B cell (primary cell): ENCODE data around the gene ZNF786. TPM values are rescaled to one million over a fixed set of nuclear protein-coding genes. Genes with fewer than 3 reads are reported as not detected.

Experiments used
- ATAC-seq: fragments of 200-7000 bp; cut with Tn5 transposase; one replicate; pipeline ENCODE4 v1.10.0; 2021; ENCODE audit warnings: low read depth, mild to moderate bottlenecking, moderate number of reproducible peaks, moderate library complexity
- CTCF ChIA-PET: fragments of 350-600 bp; sonication (Branson Sonifier 250); formaldehyde crosslinking; loops from one replicate; lab custom pipeline; 2021; ENCODE audit warnings: antibody characterized with exemption, inconsistent platforms; lab: Charles Lee
- POLR2A ChIA-PET: fragments of 350-600 bp; sonication (Branson Sonifier 250); formaldehyde crosslinking; loops from one replicate; lab custom pipeline; 2021; ENCODE audit warnings: antibody characterized with exemption; lab: Charles Lee
- DNase-seq: peaks from one replicate; pipeline ENCODE4 v3.0.0; 2013
- H2AFZ ChIP-seq: 2 replicates; pipeline ENCODE4 v1.6.1; 2012; ENCODE audit warnings: mild to moderate bottlenecking, low read depth, low read length; ENCODE audit not compliant: insufficient read depth, poor library complexity, severe bottlenecking
- H3K27ac ChIP-seq, 2 donors: 1 replicate in 1 of 2; 2 replicates in 1 of 2; pipeline ENCODE4 v1.5.1; 2012 to 2013; ENCODE audit warnings: low read length in 2 of 2, mild to moderate bottlenecking in 2 of 2, moderate library complexity in 1 of 2
- H3K27me3 ChIP-seq, 4 experiments: fragments of 200-600 bp in 1 of 4; sonication (generic) in 1 of 4; replicated peaks in 1 of 4; 1 replicate in 2 of 4; 2 replicates in 2 of 4; pipeline versions ENCODE4 v1.6.1 to v1.7.0; 2013 to 2016; ENCODE audit warnings: low read length in 3 of 4, mild to moderate bottlenecking in 2 of 4, mixed read lengths in 1 of 4, moderate library complexity in 1 of 4; ENCODE audit not compliant: insufficient read depth in 4 of 4, control insufficient read depth in 3 of 4; ENCODE audit errors: control extremely low read depth in 1 of 4
- H3K36me3 ChIP-seq, 2 experiments: replicated peaks in 1 of 2; 1 replicate in 1 of 2; 2 replicates in 1 of 2; pipeline versions ENCODE4 v1.6.1 to v1.7.1; 2013; ENCODE audit warnings: low read length in 1 of 2; ENCODE audit not compliant: insufficient read depth in 2 of 2, control insufficient read depth in 1 of 2; ENCODE audit errors: control extremely low read depth in 1 of 2, extremely low read depth in 1 of 2
- H3K4me1 ChIP-seq, 2 donors: fragments of 200-600 bp in 1 of 2; sonication (generic) in 1 of 2; 1 replicate in 1 of 2; 2 replicates in 1 of 2; pipeline versions ENCODE4 v1.5.1 to v1.6.1; 2013 to 2017; ENCODE audit warnings: low read length in 2 of 2; ENCODE audit not compliant: control insufficient read depth in 2 of 2, insufficient read depth in 2 of 2
- H3K4me2 ChIP-seq: replicated peaks from 2 replicates; pipeline ENCODE3; 2012; ENCODE audit warnings: mild to moderate bottlenecking, low read depth, low read length; ENCODE audit not compliant: poor library complexity, severe bottlenecking
- H3K4me3 ChIP-seq, 5 experiments: fragments of 200-600 bp in 1 of 5; sonication (generic) in 1 of 5; 1 replicate in 3 of 5; 2 replicates in 2 of 5; pipeline versions ENCODE4 v1.5.1 to v1.7.0; 2011 to 2016; ENCODE audit warnings: low read length in 4 of 5, mild to moderate bottlenecking in 4 of 5, low read depth in 2 of 5, control low read depth in 1 of 5, moderate library complexity in 1 of 5; ENCODE audit not compliant: insufficient read depth in 1 of 5; ENCODE audit errors: control extremely low read depth in 1 of 5, extremely low read depth in 1 of 5
- H3K79me2 ChIP-seq: fragments of 200-600 bp; sonication (generic); one replicate; pipeline ENCODE4 v1.6.0; 2016; ENCODE audit warnings: low read length; ENCODE audit not compliant: control insufficient read depth, insufficient read depth
- H3K9ac ChIP-seq: fragments of 200-600 bp; sonication (generic); 2 replicates; pipeline ENCODE4 v1.6.1; 2017; ENCODE audit warnings: mild to moderate bottlenecking, low read length, moderate library complexity
- H3K9me3 ChIP-seq, 3 donors: one replicate each; pipeline versions ENCODE4 v1.6.1 to v1.7.1; 2013; ENCODE audit warnings: low read length in 2 of 3; ENCODE audit not compliant: control insufficient read depth in 2 of 3, insufficient read depth in 1 of 3; ENCODE audit errors: control extremely low read depth in 1 of 3
- H4K20me1 ChIP-seq: 2 replicates; pipeline ENCODE4 v1.6.0; 2012; ENCODE audit warnings: mild to moderate bottlenecking, low read length; ENCODE audit not compliant: insufficient read depth, control insufficient read depth, poor library complexity, severe bottlenecking
- H3K27ac Mint-ChIP-seq: one replicate; pipeline ENCODE4 v1.8.0; 2021; ENCODE audit warnings: mixed read lengths
- H3K27me3 Mint-ChIP-seq: one replicate; pipeline ENCODE4 v1.8.0; 2021; ENCODE audit warnings: mixed read lengths
- H3K4me1 Mint-ChIP-seq: one replicate; pipeline ENCODE4 v1.8.0; 2021; ENCODE audit warnings: mixed read lengths
- H3K4me3 Mint-ChIP-seq: one replicate; pipeline ENCODE4 v1.8.0; 2021; ENCODE audit warnings: mixed read lengths
- H3K9me3 Mint-ChIP-seq: one replicate; pipeline ENCODE4 v1.8.0; 2022; ENCODE audit warnings: mixed read lengths; ENCODE audit not compliant: insufficient read depth
- EZH2 ChIP-seq: IDR thresholded peaks from 2 replicates; pipeline ENCODE4 v1.6.1; 2012; ENCODE audit warnings: borderline replicate concordance, low read depth, mild to moderate bottlenecking, moderate library complexity, low read length; ENCODE audit not compliant: insufficient read depth, poor library complexity, severe bottlenecking
- WGBS: methylation state at CpG from one replicate; pipeline ENCODE4 v1.1.5; 2013; ENCODE audit warnings: missing lambda C conversion rate; ENCODE audit not compliant: insufficient coverage; 5-methylcytosine and 5-hydroxymethylcytosine counted together
- intact Hi-C: fragments of 100-400 bp; cut with micrococcal nuclease; formaldehyde crosslinking; loops from one replicate; pipeline ENCODE4 v1.10.0; 2022
- polyA plus RNA-seq: library from polyadenylated mRNA; depleted of rRNA; stranded (reverse); fragments of >200 nt; gene quantifications from 2 replicates; pipeline ENCODE4 v1.2.3, GENCODE V29; 2012
- total RNA-seq, 2 donors: library from RNA; stranded (reverse); fragments of 120-200 nt in 1 of 2; gene quantifications; 1 replicate in 1 of 2; 2 replicates in 1 of 2; pipeline versions ENCODE4 v1.2.3 to v1.2.4, GENCODE V29; 2013 to 2022
- TF ChIP-seq, protein P1 (sequence below): fragments of 200-600 bp; IDR thresholded peaks from one replicate; pipeline ENCODE4 v1.8.0; 2022; ENCODE audit warnings: antibody characterized with exemption, mild to moderate bottlenecking

Gene ZNF786
- total and polyA plus RNA-seq, 2 donors (not counting 1 experiment from before 2014, with no cell fraction given): 6.4 to 14.7 TPM

DNA sequence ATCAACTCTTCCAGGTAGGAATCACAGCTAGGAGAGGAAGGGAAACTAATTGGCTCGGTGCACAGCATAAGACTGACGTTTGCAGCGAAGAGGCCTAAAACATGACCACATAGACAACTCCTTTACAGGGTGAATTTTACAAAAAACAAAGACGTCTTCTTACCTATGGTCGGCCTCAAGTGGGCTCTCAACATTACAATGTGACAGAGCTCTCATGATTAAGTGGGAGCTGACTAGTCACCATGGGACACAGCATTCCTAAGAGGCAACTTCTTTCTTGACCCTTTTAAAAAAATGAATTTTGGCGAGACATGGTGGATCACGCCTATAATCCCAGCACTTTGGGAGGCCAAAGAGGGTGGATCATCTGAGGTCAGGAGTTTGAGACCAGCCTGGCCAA lies 66.9 kb downstream of the ZNF786 start:
- no peak for DNase-seq

DNA sequence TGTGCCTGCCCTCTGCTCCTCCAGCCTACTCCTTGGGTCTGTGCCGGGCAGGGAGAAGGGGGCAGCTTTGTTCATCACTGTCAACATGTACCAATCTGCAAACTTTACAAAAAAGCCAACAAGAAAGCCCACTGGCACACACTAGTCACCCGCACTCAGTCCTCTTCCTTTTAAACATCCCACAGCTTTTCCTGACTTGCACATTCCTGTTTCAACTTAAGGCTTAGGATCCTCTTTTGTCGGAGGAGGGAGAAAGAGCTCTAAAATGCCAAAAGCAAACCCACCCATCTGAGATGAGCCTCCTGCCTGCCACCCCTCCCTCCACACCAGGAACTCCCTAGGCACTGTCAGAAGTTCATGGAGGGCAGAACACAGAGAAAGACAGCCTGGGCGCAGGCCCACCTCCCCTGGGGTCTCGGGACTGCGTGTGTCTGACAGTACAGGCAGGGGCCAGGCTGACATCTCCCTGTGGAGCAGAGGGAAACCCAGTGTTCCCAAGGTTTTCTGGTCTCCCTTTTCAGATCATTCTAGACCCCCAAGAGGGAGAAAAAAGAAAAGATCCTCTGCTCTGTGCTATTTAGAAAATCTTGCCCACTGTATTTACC lies 67.7 kb downstream of the ZNF786 start:
- POLR2A ChIA-PET: no interaction called here
- DNase-seq (no peak), ATAC-seq (no peak)
- 93% methylated on average over 6 of the region's 6 CpGs for WGBS
- H2AFZ ChIP-seq: no peak overlapping the region
- no peak overlapping the region for H3K4me2 ChIP-seq
- Mint-ChIP-seq H3K27me3 (no peaks in the 10 kb centered on the region), H3K9me3 (no peaks in the 10 kb centered on the region), H3K4me1 (peaks cover 39% of the 10 kb centered on the region), H3K4me3 (no peak overlapping the region), H3K27ac (no peak overlapping the region)
- H3K4me1 ChIP-seq: peaks cover 13 to 20% of the 10 kb centered on the region in 2 donors
- H4K20me1 ChIP-seq: peaks cover 22% of the 10 kb centered on the region
- no peak overlapping the region for H3K9ac ChIP-seq
- peaks cover 64% of the 10 kb centered on the region for H3K79me2 ChIP-seq
- H3K4me3 ChIP-seq: no peak overlapping the region
- intact Hi-C loops: loop anchor here (10.0 kb wide), 1 partner anchor 242 kb away; the partner anchor contains the start of gene ZNF783
- peaks cover 0 to 7% of the 10 kb centered on the region in 2 experiments for H3K36me3 ChIP-seq
- TF ChIP-seq EZH2: no peak
- TF ChIP-seq, protein P1, sequence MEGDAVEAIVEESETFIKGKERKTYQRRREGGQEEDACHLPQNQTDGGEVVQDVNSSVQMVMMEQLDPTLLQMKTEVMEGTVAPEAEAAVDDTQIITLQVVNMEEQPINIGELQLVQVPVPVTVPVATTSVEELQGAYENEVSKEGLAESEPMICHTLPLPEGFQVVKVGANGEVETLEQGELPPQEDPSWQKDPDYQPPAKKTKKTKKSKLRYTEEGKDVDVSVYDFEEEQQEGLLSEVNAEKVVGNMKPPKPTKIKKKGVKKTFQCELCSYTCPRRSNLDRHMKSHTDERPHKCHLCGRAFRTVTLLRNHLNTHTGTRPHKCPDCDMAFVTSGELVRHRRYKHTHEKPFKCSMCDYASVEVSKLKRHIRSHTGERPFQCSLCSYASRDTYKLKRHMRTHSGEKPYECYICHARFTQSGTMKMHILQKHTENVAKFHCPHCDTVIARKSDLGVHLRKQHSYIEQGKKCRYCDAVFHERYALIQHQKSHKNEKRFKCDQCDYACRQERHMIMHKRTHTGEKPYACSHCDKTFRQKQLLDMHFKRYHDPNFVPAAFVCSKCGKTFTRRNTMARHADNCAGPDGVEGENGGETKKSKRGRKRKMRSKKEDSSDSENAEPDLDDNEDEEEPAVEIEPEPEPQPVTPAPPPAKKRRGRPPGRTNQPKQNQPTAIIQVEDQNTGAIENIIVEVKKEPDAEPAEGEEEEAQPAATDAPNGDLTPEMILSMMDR: no peak
- CTCF ChIA-PET: interaction anchor here (1.0 kb wide), 1 partner anchor 17 kb away, joined by 4 read pairs; no protein-coding TSS in a partner anchor
- no peaks in the 10 kb centered on the region for H3K27me3 ChIP-seq
- H3K9me3 ChIP-seq: no peaks in the 10 kb centered on the region
- no peak overlapping the region for H3K27ac ChIP-seq

More for the DNA sequence above, 66.9 kb downstream of the ZNF786 start:
- no peak overlapping the region for H2AFZ ChIP-seq
- WGBS: 96% methylated on average over 4 of the region's 7 CpGs
- H3K9me3 Mint-ChIP-seq: no peaks in the 10 kb centered on the region
- TF ChIP-seq, protein P1: no peak
- TF ChIP-seq EZH2: no peak
- H3K4me3 ChIP-seq: no peak overlapping the region
- no peak for ATAC-seq
- peaks cover 41% of the 10 kb centered on the region for H3K4me1 Mint-ChIP-seq
- H3K27me3 Mint-ChIP-seq: no peaks in the 10 kb centered on the region
- intact Hi-C loops: loop anchor here (10.0 kb wide), 1 partner anchor 241 kb away; the partner anchor contains the start of gene ZNF783
- H3K79me2 ChIP-seq: peaks cover 67% of the 10 kb centered on the region
- H3K9me3 ChIP-seq: no peaks in the 10 kb centered on the region
- no peaks in the 10 kb centered on the region for H3K27me3 ChIP-seq
- ChIA-PET CTCF (interaction anchor here (7.8 kb wide), 1 partner anchor 18 kb away, joined by 58 read pairs; no protein-coding TSS in a partner anchor), POLR2A (no interaction called here)
- peaks cover 0 to 7% of the 10 kb centered on the region in 2 experiments for H3K36me3 ChIP-seq
- no peak overlapping the region for H3K27ac Mint-ChIP-seq
- H3K4me3 Mint-ChIP-seq: no peak overlapping the region
- H3K27ac ChIP-seq: no peak overlapping the region
- H3K9ac ChIP-seq: no peak overlapping the region
- peaks cover 22% of the 10 kb centered on the region for H4K20me1 ChIP-seq
- H3K4me2 ChIP-seq: no peak overlapping the region
- peaks cover 13 to 21% of the 10 kb centered on the region in 2 donors for H3K4me1 ChIP-seq
